HepG2 (cell line): ENCODE data around the gene DOK1. TPM values are rescaled to one million over a fixed set of nuclear protein-coding genes. Genes with fewer than 3 reads are reported as not detected.

ENCODE experiments used
- CC2D1A ChIP-seq: sonication (generic); formaldehyde crosslinking; IDR thresholded peaks from 2 replicates; pipeline ENCODE4 v1.8.1; 2023; ENCODE audit warnings: mild to moderate bottlenecking, missing genetic modification reagents
- KDM1A ChIP-seq: IDR thresholded peaks from 2 replicates; pipeline ENCODE4 v1.6.1; 2016; ENCODE audit warnings: missing compliant biosample characterization
- SIN3B ChIP-seq: fragments of 150-350 bp; IDR thresholded peaks from 2 replicates; pipeline ENCODE4 v1.6.1; 2014; ENCODE audit warnings: low read length
- THAP7 ChIP-seq: sonication (generic); formaldehyde crosslinking; IDR thresholded peaks from 2 replicates; pipeline ENCODE4 v1.8.1; 2023; ENCODE audit warnings: mild to moderate bottlenecking, missing genetic modification reagents
- ZBTB46 ChIP-seq: sonication (generic); formaldehyde crosslinking; IDR thresholded peaks from 2 replicates; pipeline ENCODE4 v1.4.0; 2020; ENCODE audit warnings: mild to moderate bottlenecking, missing genetic modification reagents, borderline replicate concordance
- ZMAT3 ChIP-seq: sonication (generic); formaldehyde crosslinking; conservative IDR thresholded peaks from 2 replicates; pipeline ENCODE4 v1.7.0; 2021; ENCODE audit warnings: missing genetic modification reagents
- ZNF383 ChIP-seq: sonication (generic); formaldehyde crosslinking; IDR thresholded peaks from 2 replicates; pipeline ENCODE4 v1.4.0; 2020; ENCODE audit warnings: missing genetic modification reagents, mild to moderate bottlenecking, borderline replicate concordance
- polyA plus RNA-seq, 8 experiments: library from polyadenylated mRNA; depleted of rRNA in 3 of 8; stranded (reverse) in 7 of 8; unstranded in 1 of 8; fragments of >200 nt; fragmentation: Illumina TruSeq in 4 of 8; extraction: Trizol in 4 of 8; gene quantifications; 2 replicates each; pipeline versions ENCODE4 v1.2.1 to v1.2.3, GENCODE V29; 2011 to 2016; ENCODE audit warnings: low read depth in 4 of 8, missing spikeins in 1 of 8, mixed read lengths in 1 of 8; ENCODE audit not compliant: insufficient read depth in 1 of 8
- total RNA-seq, 5 experiments: library from RNA; depleted of rRNA; stranded (reverse); fragments of >200 nt; fragmentation: Illumina TruSeq; extraction: Trizol; gene quantifications; 2 replicates each; pipeline ENCODE4 v1.2.3, GENCODE V29; 2016; ENCODE audit warnings: low read depth in 1 of 5
- TF ChIP-seq, protein P1 (sequence below): sonication (generic); formaldehyde crosslinking; IDR thresholded peaks from one replicate; pipeline ENCODE4 v1.5.1; 2020; ENCODE audit warnings: mild to moderate bottlenecking, missing genetic modification reagents; ENCODE audit errors: not compliant biosample characterization
- TF ChIP-seq, protein P2 (sequence below): sonication (generic); formaldehyde crosslinking; IDR thresholded peaks from 2 replicates; pipeline ENCODE4 v1.5.1; 2020; ENCODE audit warnings: missing genetic modification reagents, mild to moderate bottlenecking, borderline replicate concordance
- TF ChIP-seq, protein P3 (sequence below): sonication (generic); formaldehyde crosslinking; IDR thresholded peaks from 2 replicates; pipeline ENCODE4 v1.4.0; 2020; ENCODE audit warnings: missing genetic modification reagents, borderline replicate concordance

The DOK1 gene
- total and polyA plus RNA-seq, 2 of the 13 experiments (the other 11 are each of a cell fraction or from before 2014, with no cell fraction given) = 0.53 to 0.74 TPM

DNA sequence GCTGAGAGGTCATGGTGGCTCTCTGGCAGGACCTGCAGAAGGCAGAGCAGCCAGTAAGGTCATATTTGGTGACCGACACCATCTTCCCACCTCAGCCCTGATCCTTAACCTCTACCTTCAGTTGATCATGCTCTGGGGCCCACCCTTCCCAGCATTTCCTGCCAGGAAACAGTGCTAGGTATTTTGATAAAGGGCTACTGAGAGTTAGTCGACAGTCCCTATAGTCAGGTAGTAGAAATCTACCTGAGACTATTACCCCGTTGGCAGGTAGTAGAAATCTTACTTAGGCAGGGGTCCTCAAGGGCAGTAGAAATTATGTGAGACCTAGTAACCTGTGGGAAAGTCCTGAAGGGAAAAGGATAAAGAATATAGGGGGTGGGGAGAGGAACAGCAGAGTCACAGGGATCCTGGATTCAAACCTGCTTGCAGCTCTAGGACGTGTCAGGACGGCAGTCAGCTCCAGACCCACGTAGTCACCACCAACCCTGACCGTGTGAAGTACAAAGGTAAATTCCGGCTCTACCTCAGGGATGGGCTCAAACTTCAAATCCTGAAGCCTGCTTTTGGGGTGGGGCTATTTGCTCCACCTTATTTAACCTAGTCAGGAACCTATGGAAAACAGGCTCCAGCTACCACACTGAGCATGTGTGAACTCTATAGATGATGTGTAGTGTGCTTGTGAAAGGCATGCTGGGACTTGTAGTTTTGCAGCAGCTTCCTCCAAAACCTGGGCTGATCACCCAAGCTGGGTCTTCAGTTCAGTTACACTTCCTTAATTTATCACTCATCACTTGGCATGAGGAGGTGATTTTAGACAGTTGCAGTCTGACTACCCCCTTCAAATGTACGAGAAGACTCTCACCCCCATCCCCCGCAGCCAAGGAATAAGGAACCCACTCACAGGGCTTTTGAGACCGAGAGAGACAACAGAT, 28.5 kb upstream of the DOK1 start, which contains the start of gene DQX1 (continued):
- TF ChIP-seq, protein P1, sequence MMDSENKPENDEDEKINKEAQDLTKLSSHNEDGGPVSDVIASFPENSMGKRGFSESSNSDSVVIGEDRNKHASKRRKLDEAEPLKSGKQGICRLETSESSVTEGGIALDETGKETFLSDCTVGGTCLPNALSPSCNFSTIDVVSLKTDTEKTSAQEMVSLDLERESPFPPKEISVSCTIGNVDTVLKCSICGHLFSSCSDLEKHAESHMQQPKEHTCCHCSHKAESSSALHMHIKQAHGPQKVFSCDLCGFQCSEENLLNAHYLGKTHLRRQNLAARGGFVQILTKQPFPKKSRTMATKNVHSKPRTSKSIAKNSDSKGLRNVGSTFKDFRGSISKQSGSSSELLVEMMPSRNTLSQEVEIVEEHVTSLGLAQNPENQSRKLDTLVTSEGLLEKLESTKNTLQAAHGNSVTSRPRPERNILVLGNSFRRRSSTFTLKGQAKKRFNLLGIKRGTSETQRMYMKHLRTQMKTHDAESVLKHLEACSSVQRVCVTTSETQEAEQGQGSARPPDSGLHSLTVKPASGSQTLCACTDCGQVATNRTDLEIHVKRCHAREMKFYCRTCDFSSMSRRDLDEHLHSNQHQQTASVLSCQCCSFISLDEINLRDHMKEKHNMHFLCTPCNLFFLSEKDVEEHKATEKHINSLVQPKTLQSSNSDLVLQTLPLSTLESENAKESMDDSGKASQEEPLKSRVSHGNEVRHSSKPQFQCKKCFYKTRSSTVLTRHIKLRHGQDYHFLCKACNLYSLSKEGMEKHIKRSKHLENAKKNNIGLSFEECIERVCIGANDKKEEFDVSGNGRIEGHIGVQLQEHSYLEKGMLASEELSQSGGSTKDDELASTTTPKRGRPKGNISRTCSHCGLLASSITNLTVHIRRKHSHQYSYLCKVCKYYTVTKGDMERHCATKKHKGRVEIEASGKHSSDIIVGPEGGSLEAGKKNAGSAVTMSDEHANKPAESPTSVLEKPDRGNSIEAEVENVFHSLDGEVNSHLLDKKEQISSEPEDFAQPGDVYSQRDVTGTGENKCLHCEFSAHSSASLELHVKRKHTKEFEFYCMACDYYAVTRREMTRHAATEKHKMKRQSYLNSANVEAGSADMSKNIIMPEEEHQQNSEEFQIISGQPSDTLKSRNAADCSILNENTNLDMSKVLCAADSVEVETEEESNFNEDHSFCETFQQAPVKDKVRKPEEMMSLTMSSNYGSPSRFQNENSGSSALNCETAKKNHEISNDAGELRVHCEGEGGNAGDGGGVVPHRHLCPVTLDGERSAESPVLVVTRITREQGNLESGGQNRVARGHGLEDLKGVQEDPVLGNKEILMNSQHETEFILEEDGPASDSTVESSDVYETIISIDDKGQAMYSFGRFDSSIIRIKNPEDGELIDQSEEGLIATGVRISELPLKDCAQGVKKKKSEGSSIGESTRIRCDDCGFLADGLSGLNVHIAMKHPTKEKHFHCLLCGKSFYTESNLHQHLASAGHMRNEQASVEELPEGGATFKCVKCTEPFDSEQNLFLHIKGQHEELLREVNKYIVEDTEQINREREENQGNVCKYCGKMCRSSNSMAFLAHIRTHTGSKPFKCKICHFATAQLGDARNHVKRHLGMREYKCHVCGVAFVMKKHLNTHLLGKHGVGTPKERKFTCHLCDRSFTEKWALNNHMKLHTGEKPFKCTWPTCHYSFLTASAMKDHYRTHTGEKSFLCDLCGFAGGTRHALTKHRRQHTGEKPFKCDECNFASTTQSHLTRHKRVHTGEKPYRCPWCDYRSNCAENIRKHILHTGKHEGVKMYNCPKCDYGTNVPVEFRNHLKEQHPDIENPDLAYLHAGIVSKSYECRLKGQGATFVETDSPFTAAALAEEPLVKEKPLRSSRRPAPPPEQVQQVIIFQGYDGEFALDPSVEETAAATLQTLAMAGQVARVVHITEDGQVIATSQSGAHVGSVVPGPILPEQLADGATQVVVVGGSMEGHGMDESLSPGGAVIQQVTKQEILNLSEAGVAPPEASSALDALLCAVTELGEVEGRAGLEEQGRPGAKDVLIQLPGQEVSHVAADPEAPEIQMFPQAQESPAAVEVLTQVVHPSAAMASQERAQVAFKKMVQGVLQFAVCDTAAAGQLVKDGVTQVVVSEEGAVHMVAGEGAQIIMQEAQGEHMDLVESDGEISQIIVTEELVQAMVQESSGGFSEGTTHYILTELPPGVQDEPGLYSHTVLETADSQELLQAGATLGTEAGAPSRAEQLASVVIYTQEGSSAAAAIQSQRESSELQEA = peak; percentile 35
- TF ChIP-seq, protein P2, sequence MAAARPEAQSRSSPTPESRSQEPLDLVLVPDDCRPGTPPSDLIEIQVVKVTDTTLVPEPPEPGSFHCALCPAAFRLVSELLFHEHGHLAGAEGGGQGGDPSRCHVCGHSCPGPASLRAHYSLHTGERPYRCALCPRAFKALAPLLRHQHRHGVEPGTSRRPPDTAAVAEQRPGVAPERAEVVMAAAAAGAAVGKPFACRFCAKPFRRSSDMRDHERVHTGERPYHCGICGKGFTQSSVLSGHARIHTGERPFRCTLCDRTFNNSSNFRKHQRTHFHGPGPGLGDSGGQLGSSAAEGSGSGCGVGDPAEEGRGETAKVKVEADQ (CRISPR knock-in tag) = peak; percentile 71; the same call in 1 of the 2 replicates
- TF ChIP-seq, protein P3, sequence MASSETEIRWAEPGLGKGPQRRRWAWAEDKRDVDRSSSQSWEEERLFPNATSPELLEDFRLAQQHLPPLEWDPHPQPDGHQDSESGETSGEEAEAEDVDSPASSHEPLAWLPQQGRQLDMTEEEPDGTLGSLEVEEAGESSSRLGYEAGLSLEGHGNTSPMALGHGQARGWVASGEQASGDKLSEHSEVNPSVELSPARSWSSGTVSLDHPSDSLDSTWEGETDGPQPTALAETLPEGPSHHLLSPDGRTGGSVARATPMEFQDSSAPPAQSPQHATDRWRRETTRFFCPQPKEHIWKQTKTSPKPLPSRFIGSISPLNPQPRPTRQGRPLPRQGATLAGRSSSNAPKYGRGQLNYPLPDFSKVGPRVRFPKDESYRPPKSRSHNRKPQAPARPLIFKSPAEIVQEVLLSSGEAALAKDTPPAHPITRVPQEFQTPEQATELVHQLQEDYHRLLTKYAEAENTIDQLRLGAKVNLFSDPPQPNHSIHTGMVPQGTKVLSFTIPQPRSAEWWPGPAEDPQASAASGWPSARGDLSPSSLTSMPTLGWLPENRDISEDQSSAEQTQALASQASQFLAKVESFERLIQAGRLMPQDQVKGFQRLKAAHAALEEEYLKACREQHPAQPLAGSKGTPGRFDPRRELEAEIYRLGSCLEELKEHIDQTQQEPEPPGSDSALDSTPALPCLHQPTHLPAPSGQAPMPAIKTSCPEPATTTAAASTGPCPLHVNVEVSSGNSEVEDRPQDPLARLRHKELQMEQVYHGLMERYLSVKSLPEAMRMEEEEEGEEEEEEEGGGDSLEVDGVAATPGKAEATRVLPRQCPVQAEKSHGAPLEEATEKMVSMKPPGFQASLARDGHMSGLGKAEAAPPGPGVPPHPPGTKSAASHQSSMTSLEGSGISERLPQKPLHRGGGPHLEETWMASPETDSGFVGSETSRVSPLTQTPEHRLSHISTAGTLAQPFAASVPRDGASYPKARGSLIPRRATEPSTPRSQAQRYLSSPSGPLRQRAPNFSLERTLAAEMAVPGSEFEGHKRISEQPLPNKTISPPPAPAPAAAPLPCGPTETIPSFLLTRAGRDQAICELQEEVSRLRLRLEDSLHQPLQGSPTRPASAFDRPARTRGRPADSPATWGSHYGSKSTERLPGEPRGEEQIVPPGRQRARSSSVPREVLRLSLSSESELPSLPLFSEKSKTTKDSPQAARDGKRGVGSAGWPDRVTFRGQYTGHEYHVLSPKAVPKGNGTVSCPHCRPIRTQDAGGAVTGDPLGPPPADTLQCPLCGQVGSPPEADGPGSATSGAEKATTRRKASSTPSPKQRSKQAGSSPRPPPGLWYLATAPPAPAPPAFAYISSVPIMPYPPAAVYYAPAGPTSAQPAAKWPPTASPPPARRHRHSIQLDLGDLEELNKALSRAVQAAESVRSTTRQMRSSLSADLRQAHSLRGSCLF = no peak
- TF ChIP-seq CC2D1A (CRISPR knock-in tag) = no peak
- TF ChIP-seq ZMAT3 (CRISPR knock-in tag) = peak; percentile 76; the same call in 1 of the 2 replicates
- TF ChIP-seq ZNF383 (CRISPR knock-in tag) = no peak; the same call in 1 of the 2 replicates
- no peak for TF ChIP-seq KDM1A
- TF ChIP-seq SIN3B = no peak
- TF ChIP-seq THAP7 (CRISPR knock-in tag) = peak; percentile 49; the same call in 1 of the 2 replicates
- TF ChIP-seq ZBTB46 = no peak
